Prostate gland (tissue), 2 donors: ENCODE data around the gene RIPK4.

Source experiments
- CTCF ChIP-seq, 4 experiments: fragments of 200-600 bp in 2 of 4; fragments of 450-650 bp in 2 of 4; sonication (generic) in 2 of 4; IDR thresholded peaks; 1 replicate in 3 of 4; 2 replicates in 1 of 4; pipeline ENCODE4 v1.5.1; 2016 to 2019; ENCODE audit warnings: antibody characterized with exemption in 4 of 4, mild to moderate bottlenecking in 2 of 4, moderate library complexity in 2 of 4
- POLR2A ChIP-seq: fragments of 450-650 bp; IDR thresholded peaks from one replicate; pipeline ENCODE4 v1.6.1; 2016; ENCODE audit warnings: antibody characterized with exemption, mild to moderate bottlenecking
- POLR2AphosphoS5 ChIP-seq: sonication (generic); formaldehyde crosslinking; IDR thresholded peaks from one replicate; pipeline ENCODE4 v1.6.1; 2017; ENCODE audit warnings: antibody characterized with exemption

DNA sequence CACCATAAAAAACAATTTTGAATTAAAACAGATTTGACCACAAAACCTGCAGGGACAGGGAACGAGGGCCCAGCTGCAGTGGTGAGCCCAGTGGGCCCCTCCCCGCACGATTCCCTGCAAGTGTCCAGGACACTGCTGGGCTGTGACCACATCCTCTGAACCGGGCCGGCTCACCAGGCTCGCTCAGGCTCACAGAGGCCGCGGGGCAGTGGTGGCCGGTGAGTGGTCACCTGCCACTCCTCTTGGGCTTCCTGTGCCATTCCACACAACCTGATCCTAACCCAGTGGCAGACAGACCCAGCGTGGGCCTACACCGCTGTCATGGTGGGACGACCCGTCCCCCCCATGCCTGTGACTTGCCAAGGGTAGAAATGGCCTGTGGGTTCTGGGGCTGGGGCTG is 36.5 kb upstream of the RIPK4 start:
- no peak for TF ChIP-seq CTCF (IDR thresholded peaks at IDR 0.05)
- no peak for TF ChIP-seq POLR2AphosphoS5
- TF ChIP-seq POLR2A = no peak
